ENCODE data around the gene C19orf25. TPM values are rescaled to one million over a fixed set of nuclear protein-coding genes. Genes with fewer than 3 reads are reported as not detected.

Gene C19orf25
- total and polyA plus RNA-seq, 2 of the 13 experiments (the other 11 are each of a cell fraction or from before 2014, with no cell fraction given): 14.2 to 32.4 TPM

DNA sequence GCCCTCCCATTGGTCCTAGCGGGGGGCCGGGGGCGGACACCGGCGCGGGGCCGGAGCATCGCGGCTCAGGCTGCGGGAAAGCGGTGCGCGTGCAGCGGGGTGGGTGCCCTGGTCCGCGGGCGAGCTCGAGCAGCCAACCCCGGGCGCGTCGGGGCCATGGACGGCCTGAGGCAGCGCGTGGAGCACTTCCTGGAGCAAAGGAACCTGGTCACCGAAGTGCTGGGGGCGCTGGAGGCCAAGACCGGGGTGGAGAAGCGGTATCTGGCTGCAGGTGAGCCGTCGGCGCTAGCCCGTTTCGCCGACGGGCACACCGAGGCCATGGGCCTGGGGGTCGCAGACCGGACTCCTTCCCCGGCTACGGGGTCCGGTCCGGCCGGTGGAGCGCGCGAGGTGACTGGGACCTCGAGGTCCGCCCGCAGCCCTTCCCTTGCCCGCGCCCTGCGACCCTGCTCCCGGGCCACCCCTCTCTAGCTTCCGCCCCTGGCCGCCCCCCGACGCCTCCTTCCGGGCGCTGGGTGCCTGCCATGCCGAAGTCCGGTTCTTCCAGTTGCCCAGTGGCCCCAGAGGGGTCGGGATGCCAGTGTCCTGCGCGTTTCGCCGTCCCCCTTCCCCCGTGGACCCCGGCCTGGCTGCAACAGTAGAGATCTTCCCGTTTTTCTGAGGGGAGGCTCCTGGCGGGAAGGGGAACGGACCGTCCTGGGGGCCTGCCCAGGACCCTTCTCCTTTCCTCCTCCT is 12.3 kb upstream of the C19orf25 start, which contains the start of gene REEP6 (continued):
- TF ChIP-seq, protein P1, sequence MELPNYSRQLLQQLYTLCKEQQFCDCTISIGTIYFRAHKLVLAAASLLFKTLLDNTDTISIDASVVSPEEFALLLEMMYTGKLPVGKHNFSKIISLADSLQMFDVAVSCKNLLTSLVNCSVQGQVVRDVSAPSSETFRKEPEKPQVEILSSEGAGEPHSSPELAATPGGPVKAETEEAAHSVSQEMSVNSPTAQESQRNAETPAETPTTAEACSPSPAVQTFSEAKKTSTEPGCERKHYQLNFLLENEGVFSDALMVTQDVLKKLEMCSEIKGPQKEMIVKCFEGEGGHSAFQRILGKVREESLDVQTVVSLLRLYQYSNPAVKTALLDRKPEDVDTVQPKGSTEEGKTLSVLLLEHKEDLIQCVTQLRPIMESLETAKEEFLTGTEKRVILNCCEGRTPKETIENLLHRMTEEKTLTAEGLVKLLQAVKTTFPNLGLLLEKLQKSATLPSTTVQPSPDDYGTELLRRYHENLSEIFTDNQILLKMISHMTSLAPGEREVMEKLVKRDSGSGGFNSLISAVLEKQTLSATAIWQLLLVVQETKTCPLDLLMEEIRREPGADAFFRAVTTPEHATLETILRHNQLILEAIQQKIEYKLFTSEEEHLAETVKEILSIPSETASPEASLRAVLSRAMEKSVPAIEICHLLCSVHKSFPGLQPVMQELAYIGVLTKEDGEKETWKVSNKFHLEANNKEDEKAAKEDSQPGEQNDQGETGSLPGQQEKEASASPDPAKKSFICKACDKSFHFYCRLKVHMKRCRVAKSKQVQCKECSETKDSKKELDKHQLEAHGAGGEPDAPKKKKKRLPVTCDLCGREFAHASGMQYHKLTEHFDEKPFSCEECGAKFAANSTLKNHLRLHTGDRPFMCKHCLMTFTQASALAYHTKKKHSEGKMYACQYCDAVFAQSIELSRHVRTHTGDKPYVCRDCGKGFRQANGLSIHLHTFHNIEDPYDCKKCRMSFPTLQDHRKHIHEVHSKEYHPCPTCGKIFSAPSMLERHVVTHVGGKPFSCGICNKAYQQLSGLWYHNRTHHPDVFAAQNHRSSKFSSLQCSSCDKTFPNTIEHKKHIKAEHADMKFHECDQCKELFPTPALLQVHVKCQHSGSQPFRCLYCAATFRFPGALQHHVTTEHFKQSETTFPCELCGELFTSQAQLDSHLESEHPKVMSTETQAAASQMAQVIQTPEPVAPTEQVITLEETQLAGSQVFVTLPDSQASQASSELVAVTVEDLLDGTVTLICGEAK (IDR thresholded peaks at IDR 0.05): no peak
- TF ChIP-seq, protein P1 (CRISPR knock-in tag; IDR thresholded peaks at IDR 0.05): peak; percentile 66; the same call in 1 of the 2 replicates
- TF ChIP-seq, protein P2, sequence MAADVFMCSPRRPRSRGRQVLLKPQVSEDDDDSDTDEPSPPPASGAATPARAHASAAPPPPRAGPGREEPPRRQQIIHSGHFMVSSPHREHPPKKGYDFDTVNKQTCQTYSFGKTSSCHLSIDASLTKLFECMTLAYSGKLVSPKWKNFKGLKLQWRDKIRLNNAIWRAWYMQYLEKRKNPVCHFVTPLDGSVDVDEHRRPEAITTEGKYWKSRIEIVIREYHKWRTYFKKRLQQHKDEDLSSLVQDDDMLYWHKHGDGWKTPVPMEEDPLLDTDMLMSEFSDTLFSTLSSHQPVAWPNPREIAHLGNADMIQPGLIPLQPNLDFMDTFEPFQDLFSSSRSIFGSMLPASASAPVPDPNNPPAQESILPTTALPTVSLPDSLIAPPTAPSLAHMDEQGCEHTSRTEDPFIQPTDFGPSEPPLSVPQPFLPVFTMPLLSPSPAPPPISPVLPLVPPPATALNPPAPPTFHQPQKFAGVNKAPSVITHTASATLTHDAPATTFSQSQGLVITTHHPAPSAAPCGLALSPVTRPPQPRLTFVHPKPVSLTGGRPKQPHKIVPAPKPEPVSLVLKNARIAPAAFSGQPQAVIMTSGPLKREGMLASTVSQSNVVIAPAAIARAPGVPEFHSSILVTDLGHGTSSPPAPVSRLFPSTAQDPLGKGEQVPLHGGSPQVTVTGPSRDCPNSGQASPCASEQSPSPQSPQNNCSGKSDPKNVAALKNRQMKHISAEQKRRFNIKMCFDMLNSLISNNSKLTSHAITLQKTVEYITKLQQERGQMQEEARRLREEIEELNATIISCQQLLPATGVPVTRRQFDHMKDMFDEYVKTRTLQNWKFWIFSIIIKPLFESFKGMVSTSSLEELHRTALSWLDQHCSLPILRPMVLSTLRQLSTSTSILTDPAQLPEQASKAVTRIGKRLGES (CRISPR knock-in tag; IDR thresholded peaks at IDR 0.05; ENCODE audit: borderline replicate concordance): no peak
- TF ChIP-seq FOXC1 (CRISPR knock-in tag; IDR thresholded peaks at IDR 0.05; ENCODE audit: borderline replicate concordance) (no peak), ZNF451 (CRISPR knock-in tag; IDR thresholded peaks at IDR 0.05) (peak; percentile 53; the same call in 1 of the 2 replicates), ZFP36 (IDR thresholded peaks at IDR 0.05; ENCODE audit: borderline replicate concordance, low read depth, low read length, partially characterized antibody) (no peak), KLF12 (CRISPR knock-in tag; IDR thresholded peaks at IDR 0.05; ENCODE audit: borderline replicate concordance) (no peak; the same call in 1 of the 2 replicates), ZMAT3 (CRISPR knock-in tag; conservative IDR thresholded peaks at IDR 0.05) (no peak), MXI1 (IDR thresholded peaks at IDR 0.05; ENCODE audit: borderline replicate concordance, low read depth, low read length) (peak; percentile 74; the same call in 1 of the 3 replicates), ZBTB8A (CRISPR knock-in tag; IDR thresholded peaks at IDR 0.05; ENCODE audit: borderline replicate concordance, low read depth) (no peak)
- TF ChIP-seq, protein P3, sequence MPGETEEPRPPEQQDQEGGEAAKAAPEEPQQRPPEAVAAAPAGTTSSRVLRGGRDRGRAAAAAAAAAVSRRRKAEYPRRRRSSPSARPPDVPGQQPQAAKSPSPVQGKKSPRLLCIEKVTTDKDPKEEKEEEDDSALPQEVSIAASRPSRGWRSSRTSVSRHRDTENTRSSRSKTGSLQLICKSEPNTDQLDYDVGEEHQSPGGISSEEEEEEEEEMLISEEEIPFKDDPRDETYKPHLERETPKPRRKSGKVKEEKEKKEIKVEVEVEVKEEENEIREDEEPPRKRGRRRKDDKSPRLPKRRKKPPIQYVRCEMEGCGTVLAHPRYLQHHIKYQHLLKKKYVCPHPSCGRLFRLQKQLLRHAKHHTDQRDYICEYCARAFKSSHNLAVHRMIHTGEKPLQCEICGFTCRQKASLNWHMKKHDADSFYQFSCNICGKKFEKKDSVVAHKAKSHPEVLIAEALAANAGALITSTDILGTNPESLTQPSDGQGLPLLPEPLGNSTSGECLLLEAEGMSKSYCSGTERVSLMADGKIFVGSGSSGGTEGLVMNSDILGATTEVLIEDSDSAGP (CRISPR knock-in tag; IDR thresholded peaks at IDR 0.05; ENCODE audit: borderline replicate concordance): peak; percentile 60; the same call in 1 of the 2 replicates
- TF ChIP-seq, protein P4, sequence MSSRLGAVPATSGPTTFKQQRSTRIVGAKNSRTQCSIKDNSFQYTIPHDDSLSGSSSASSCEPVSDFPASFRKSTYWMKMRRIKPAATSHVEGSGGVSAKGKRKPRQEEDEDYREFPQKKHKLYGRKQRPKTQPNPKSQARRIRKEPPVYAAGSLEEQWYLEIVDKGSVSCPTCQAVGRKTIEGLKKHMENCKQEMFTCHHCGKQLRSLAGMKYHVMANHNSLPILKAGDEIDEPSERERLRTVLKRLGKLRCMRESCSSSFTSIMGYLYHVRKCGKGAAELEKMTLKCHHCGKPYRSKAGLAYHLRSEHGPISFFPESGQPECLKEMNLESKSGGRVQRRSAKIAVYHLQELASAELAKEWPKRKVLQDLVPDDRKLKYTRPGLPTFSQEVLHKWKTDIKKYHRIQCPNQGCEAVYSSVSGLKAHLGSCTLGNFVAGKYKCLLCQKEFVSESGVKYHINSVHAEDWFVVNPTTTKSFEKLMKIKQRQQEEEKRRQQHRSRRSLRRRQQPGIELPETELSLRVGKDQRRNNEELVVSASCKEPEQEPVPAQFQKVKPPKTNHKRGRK (CRISPR knock-in tag; IDR thresholded peaks at IDR 0.05): no peak
